ENCODE results near the gene THSD8.

- TF ChIP-seq, protein P1, sequence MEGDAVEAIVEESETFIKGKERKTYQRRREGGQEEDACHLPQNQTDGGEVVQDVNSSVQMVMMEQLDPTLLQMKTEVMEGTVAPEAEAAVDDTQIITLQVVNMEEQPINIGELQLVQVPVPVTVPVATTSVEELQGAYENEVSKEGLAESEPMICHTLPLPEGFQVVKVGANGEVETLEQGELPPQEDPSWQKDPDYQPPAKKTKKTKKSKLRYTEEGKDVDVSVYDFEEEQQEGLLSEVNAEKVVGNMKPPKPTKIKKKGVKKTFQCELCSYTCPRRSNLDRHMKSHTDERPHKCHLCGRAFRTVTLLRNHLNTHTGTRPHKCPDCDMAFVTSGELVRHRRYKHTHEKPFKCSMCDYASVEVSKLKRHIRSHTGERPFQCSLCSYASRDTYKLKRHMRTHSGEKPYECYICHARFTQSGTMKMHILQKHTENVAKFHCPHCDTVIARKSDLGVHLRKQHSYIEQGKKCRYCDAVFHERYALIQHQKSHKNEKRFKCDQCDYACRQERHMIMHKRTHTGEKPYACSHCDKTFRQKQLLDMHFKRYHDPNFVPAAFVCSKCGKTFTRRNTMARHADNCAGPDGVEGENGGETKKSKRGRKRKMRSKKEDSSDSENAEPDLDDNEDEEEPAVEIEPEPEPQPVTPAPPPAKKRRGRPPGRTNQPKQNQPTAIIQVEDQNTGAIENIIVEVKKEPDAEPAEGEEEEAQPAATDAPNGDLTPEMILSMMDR (IDR thresholded peaks at IDR 0.05): no peak
- TF ChIP-seq POLR2A (IDR thresholded peaks at IDR 0.05): no peak
These were observed 18.5 kb upstream of the THSD8 start for GRCh38 chr19:12783291-12783848.
